SIG-M5 (cell line): ENCODE measurements around the gene CIBAR2.
A peak's percentile ranks its signal among the peaks of the same experiment; 100 is the strongest.
"Not testable (repeated sequence)": the region's sequence is repeated elsewhere in the genome, so short reads cannot be mapped to it uniquely, and the experiment has no call there.

Source experiments
- DNase-seq: peaks from one replicate; lab custom pipeline; 2025; lab: John Stamatoyannopoulos, UW

Gene CIBAR2

GRCh38 chr16:85062845-85063244 is 49.4 kb downstream of the CIBAR2 start:
- DNase-seq: no peak

- no peak for DNase-seq
Observed at GRCh38 chr16:85062323-85062722, 49.9 kb downstream of the CIBAR2 start.

- DNase-seq: no peak
Observed at GRCh38 chr16:85061566-85061965, 50.7 kb downstream of the CIBAR2 start.

GRCh38 chr16:85058909-85059308 is 53.4 kb downstream of the CIBAR2 start:
- no peak for DNase-seq

GRCh38 chr16:85057948-85058347 is 54.3 kb downstream of the CIBAR2 start:
- no peak for DNase-seq

GRCh38 chr16:85057212-85057889 is 54.9 kb downstream of the CIBAR2 start:
- DNase-seq: no peak

- no peak for DNase-seq
Observed at GRCh38 chr16:85056211-85056748, 56.0 kb downstream of the CIBAR2 start.

- peak; percentile 92 for DNase-seq
Observed at GRCh38 chr16:85055493-85056210, 56.6 kb downstream of the CIBAR2 start.

GRCh38 chr16:85054948-85055492 is 57.3 kb downstream of the CIBAR2 start:
- no peak for DNase-seq

GRCh38 chr16:85054321-85054720 is 58.0 kb downstream of the CIBAR2 start:
- not testable (repeated sequence) for DNase-seq

- DNase-seq: no peak
Observed at GRCh38 chr16:85052536-85052935, 59.7 kb downstream of the CIBAR2 start.

- DNase-seq: no peak
Observed at GRCh38 chr16:85051683-85052082, 60.6 kb downstream of the CIBAR2 start.

- DNase-seq: no peak
Observed at GRCh38 chr16:85051067-85051581, 61.1 kb downstream of the CIBAR2 start.

GRCh38 chr16:85049706-85050305 is 62.5 kb downstream of the CIBAR2 start:
- DNase-seq: no peak

GRCh38 chr16:85048921-85049562 is 63.2 kb downstream of the CIBAR2 start:
- DNase-seq: no peak
